HEK293T (cell line): ENCODE results near the gene ALKBH4.
"Not testable (repeated sequence)": the region's sequence is repeated elsewhere in the genome, so short reads cannot be mapped to it uniquely, and the experiment has no call there.

Experiments
- CTCF ChIA-PET: fragments of 350-600 bp; formaldehyde crosslinking; extraction: SDS; loops from one replicate; lab custom pipeline; 2021; ENCODE audit warnings: antibody characterized with exemption, inconsistent platforms; lab: Yijun Ruan, JAX
- POLR2A ChIA-PET: fragments of 350-600 bp; formaldehyde crosslinking; extraction: SDS; loops from one replicate; lab custom pipeline; 2020; ENCODE audit warnings: antibody characterized with exemption, inconsistent platforms; lab: Yijun Ruan, JAX
- DNase-seq: peaks from one replicate; pipeline ENCODE4 v3.0.0; 2012; ENCODE audit warnings: mixed read lengths; ENCODE audit errors: extremely low spot score
- ARNT ChIP-seq: fragments of 450-650 bp; IDR thresholded peaks from 2 replicates; pipeline ENCODE4 v1.6.1; 2017; ENCODE audit warnings: mild to moderate bottlenecking
- BHLHE40 ChIP-seq: fragments of 450-650 bp; IDR thresholded peaks from 2 replicates; pipeline ENCODE4 v1.6.1; 2016; ENCODE audit warnings: mild to moderate bottlenecking, moderate library complexity, borderline replicate concordance
- CTBP1 ChIP-seq: fragments of 450-650 bp; IDR thresholded peaks from 2 replicates; pipeline ENCODE4 v1.6.1; 2016; ENCODE audit warnings: borderline replicate concordance
- FOXA1 ChIP-seq: fragments of 450-650 bp; IDR thresholded peaks from 2 replicates; pipeline ENCODE4 v1.6.1; 2016; ENCODE audit warnings: mild to moderate bottlenecking
- FOXM1 ChIP-seq: fragments of 450-650 bp; IDR thresholded peaks from 2 replicates; pipeline ENCODE4 v1.6.1; 2017; ENCODE audit warnings: mild to moderate bottlenecking, borderline replicate concordance
- L3MBTL2 ChIP-seq: fragments of 450-650 bp; conservative IDR thresholded peaks from 2 replicates; pipeline ENCODE4 v1.6.1; 2016; ENCODE audit warnings: mild to moderate bottlenecking
- LEF1 ChIP-seq: fragments of 450-650 bp; IDR thresholded peaks from 2 replicates; pipeline ENCODE4 v1.6.1; 2017; ENCODE audit warnings: mild to moderate bottlenecking, borderline replicate concordance
- NFRKB ChIP-seq: fragments of 450-650 bp; IDR thresholded peaks from 2 replicates; pipeline ENCODE4 v1.6.1; 2016; ENCODE audit warnings: mild to moderate bottlenecking, moderate library complexity
- SP1 ChIP-seq: fragments of 450-650 bp; IDR thresholded peaks from 2 replicates; pipeline ENCODE4 v1.6.1; 2017
- SUZ12 ChIP-seq: fragments of 450-650 bp; IDR thresholded peaks from 2 replicates; pipeline ENCODE4 v1.6.1; 2016; ENCODE audit warnings: mild to moderate bottlenecking
- TARDBP ChIP-seq: fragments of 450-650 bp; IDR thresholded peaks from 2 replicates; pipeline ENCODE4 v1.6.1; 2016
- ZNF384 ChIP-seq: fragments of 450-650 bp; IDR thresholded peaks from 2 replicates; pipeline ENCODE4 v1.6.1; 2016
- TF ChIP-seq, protein P1 (sequence below): fragments of 450-650 bp; IDR thresholded peaks from 2 replicates; pipeline ENCODE4 v1.6.1; 2016

The ALKBH4 gene

DNA sequence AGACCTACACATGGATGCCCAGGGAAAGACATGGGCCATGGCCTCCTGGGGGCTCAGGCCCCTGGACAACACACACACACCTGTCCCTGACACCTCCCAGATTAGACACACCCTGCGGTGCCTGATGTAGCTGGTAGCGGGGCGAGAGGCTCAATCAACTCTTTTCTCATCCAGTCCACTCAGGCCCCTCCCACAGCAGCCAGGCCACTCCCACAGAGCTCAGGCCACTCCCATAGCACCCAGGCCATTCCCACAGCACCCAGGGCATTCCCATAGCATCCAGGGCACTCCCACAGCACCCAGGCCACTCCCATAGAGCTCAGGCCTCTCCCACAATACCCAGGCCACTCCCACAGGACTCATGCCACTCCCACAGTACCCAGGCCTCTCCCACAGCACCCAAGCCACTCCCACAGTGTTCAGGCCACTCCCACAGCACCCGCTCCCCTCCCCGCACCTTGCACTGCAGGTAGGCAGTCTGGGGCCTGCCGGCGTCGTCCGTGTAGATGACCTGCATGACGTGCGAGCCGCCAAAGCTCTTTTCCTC is 25.9 kb upstream of the ALKBH4 start:
- CTCF ChIA-PET, POLR2A ChIA-PET, DNase-seq: not testable (repeated sequence)

DNA sequence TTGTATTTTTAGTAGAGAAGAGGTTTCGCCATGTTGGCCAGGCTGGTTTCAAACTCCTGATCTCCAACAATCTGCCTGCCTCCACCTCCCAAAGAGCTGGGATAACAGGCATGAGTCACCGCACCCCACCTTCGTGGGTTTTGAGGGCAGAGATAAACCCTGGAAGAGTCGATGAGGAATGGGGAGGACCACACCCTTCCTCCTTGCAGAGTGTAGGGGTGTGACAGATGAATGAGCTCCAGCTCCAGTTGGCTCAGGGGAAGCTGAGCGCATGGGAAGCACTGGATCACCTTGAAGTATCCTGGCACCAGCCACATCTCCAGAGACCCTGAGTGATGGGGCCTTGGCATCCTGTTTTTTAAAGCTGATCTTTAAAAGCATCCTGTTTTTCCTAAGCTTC is 19.7 kb upstream of the ALKBH4 start:
- DNase-seq, CTCF ChIA-PET, POLR2A ChIA-PET: not testable (repeated sequence)

DNA sequence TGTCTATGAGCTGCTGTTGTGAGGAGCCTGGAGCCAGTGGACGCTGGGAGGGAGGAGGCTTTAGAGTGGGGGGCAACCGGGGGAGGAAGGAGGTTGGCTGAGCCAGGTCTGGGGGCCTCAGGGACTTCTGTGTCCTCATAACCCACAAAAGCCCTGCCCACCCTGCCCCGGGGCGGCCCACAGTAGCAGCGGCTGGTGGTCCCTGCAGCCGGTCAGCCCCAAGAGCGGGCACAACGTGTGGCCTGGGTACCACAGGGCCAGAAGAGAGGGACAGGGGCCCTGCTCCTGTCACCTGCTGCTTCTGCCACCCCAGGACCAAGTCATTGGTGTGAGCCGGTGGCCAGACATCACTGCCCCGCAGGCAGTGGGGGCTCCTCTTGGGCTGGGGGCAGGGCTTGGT is 17.3 kb upstream of the ALKBH4 start:
- DNase-seq, POLR2A ChIA-PET, CTCF ChIA-PET: not testable (repeated sequence)

DNA sequence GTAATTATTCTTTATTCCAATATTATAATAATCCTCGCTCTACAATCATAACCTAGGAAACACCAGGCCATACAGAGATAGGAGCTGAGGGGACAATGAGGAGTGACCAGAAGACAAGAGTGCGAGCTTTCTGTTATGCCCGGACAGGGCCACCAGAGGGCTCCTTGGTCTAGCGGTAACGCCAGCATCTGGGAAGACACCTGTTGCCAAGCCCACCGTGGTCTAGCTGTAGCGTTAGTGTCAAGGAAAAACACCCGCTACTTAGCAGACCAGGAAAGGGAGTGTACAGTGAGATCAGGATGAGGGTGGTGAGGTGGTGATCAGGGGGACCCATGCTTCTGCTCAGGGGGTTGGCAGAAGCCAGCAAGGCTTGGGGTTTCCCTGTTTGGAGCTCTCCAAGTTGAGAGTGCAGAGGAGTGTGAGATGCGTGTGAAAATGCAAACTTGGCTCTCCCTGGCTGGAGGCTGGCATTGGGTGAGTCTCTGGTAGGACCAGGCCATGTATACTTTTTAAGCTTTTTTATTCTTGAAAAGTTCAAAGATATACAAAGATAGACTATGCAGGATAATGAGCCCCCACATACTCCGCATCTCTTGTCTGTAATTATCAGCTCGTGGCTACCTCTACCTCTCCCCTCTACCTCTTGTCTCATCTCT is 15.4 kb upstream of the ALKBH4 start:
- CTCF ChIA-PET, POLR2A ChIA-PET, DNase-seq: not testable (repeated sequence)

DNA sequence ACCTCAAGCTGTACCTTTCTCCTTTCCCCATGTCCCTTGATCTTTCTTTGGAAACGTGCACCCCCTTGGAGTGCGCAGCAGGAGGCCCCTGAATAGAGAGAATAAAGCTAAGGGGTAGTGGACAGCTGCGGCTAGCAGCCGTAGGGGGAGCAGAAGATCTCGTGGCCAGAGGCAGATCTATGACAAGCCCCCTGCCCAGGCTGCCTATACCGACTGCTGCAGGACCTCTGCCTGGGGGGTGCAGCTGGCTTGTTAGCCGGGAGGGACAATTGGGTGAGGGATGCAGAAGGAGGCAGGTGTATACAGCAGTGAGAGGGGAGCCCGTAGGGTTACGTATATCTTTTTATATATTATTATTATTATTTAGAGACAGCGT is 14.5 kb upstream of the ALKBH4 start:
- POLR2A ChIA-PET, CTCF ChIA-PET, DNase-seq: not testable (repeated sequence)

- CTCF ChIA-PET, DNase-seq, POLR2A ChIA-PET: not testable (repeated sequence)
These were observed 13.9 kb upstream of the ALKBH4 start, which contains the start of gene POLR2J for GRCh38 chr7:102478314-102479208. POLR2J (minus strand) TSS chr7:102478922; CDS start chr7:102478860, 62 bp downstream.

- POLR2A ChIA-PET, CTCF ChIA-PET, DNase-seq: not testable (repeated sequence)
These were observed 10.2 kb upstream of the ALKBH4 start for GRCh38 chr7:102474736-102475435.

DNA sequence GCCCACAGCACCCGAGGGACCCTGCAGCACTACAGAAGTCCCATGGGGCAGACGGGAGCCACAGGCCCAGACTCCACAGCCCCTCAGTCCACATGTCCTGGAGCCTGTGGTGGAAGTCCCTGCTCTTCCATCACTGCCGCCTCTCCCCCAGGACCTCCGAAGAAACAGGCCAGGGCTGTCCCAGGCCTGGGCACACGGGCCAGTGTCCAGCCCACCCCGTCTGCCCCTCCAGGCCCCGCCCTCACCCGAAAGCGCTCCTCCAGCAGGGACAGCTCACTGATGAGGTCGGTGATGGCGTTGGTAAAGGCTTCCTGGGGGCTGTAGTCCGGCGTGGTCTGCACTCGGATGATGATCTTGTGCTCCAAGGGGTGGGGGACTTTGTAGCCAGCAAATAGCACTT is 9.5 kb upstream of the ALKBH4 start:
- DNase-seq, POLR2A ChIA-PET, CTCF ChIA-PET: not testable (repeated sequence)

GRCh38 chr7:102473271-102473991 is 8.8 kb upstream of the ALKBH4 start:
- DNase-seq, result no peak
- CTCF ChIA-PET, result interaction anchor here (0.6 kb wide), 1 partner anchor 613 kb away, joined by 4 read pairs; no protein-coding TSS in a partner anchor
- TF ChIP-seq BHLHE40 (no peak), ZNF384 (no peak), NFRKB (no peak), FOXM1 (no peak), TARDBP (no peak), SUZ12 (no peak), FOXA1 (no peak), L3MBTL2 (no peak), LEF1 (no peak), ARNT (no peak), CTBP1 (no peak), SP1 (no peak)
- TF ChIP-seq, protein P1, sequence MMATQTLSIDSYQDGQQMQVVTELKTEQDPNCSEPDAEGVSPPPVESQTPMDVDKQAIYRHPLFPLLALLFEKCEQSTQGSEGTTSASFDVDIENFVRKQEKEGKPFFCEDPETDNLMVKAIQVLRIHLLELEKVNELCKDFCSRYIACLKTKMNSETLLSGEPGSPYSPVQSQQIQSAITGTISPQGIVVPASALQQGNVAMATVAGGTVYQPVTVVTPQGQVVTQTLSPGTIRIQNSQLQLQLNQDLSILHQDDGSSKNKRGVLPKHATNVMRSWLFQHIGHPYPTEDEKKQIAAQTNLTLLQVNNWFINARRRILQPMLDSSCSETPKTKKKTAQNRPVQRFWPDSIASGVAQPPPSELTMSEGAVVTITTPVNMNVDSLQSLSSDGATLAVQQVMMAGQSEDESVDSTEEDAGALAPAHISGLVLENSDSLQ, result no peak
- POLR2A ChIA-PET, result no interaction called here
